GM12878 (cell line): ENCODE measurements around the gene TSPAN7. TPM values are rescaled to one million over a fixed set of nuclear protein-coding genes. Genes with fewer than 3 reads are reported as not detected.

Experiments used
- ATAC-seq: fragments of 200-7000 bp; cut with Tn5 transposase; 3 replicates; pipeline ENCODE4 v1.9.1; 2020; ENCODE audit warnings: mild to moderate bottlenecking, moderate library complexity
- BruUV-seq: library from RNA; stranded (reverse); fragments of 400-500 nt; replicated peaks from 2 replicates; lab custom pipeline; 2021; lab: Mats Ljungman, UMichigan
- CTCF ChIA-PET: fragments of 300-600 bp; sonication (Branson Sonifier 250); formaldehyde crosslinking; extraction: SDS; loops from one replicate; lab custom pipeline; 2021; ENCODE audit warnings: inconsistent platforms; lab: Yijun Ruan, JAX
- POLR2A ChIA-PET: fragments of 350-600 bp; formaldehyde crosslinking; extraction: SDS; loops from one replicate; lab custom pipeline; 2021; ENCODE audit warnings: inconsistent platforms; lab: Charles Lee
- RAD21 ChIA-PET: fragments of 300-600 bp; sonication (Branson Sonifier 250); formaldehyde crosslinking; loops from one replicate; lab custom pipeline; 2023; ENCODE audit warnings: antibody characterized with exemption; ENCODE audit not compliant: unreplicated experiment; lab: Charles Lee
- SMC1A ChIA-PET: fragments of 300-600 bp; sonication (Branson Sonifier 250); formaldehyde crosslinking; loops from one replicate; lab custom pipeline; 2023; ENCODE audit not compliant: unreplicated experiment, uncharacterized antibody; lab: Charles Lee
- DNase-seq: peaks from one replicate; pipeline ENCODE4 v3.0.0-alpha.2; 2011; ENCODE audit warnings: low read depth, low spot score
- FAIRE-seq: peaks from 3 replicates; lab custom pipeline; 2011; peaks lifted over from hg19 to GRCh38; lab: Jason Lieb, UNC
- H2AFZ ChIP-seq: 2 replicates; pipeline ENCODE4 v1.6.0; 2011; ENCODE audit warnings: low read depth, low read length, control low read depth; ENCODE audit not compliant: control insufficient read depth
- H3K27ac ChIP-seq: 2 replicates; pipeline ENCODE4 v1.5.1; 2011; ENCODE audit warnings: control low read depth; ENCODE audit not compliant: control insufficient read depth, insufficient read depth
- H3K27me3 ChIP-seq, 2 experiments: replicated peaks in 1 of 2; 2 replicates each; pipeline versions ENCODE4 v1.6.0 to v1.6.1; 2011; ENCODE audit warnings: low read length in 1 of 2; ENCODE audit not compliant: control insufficient read depth in 2 of 2, insufficient read depth in 2 of 2
- H3K36me3 ChIP-seq, 2 experiments: 2 replicates each; pipeline ENCODE4 v1.5.1; 2011; ENCODE audit warnings: low read length in 1 of 2; ENCODE audit not compliant: control insufficient read depth in 2 of 2, insufficient read depth in 2 of 2
- H3K4me1 ChIP-seq: 2 replicates; pipeline ENCODE4 v1.6.1; 2011; ENCODE audit warnings: mild to moderate bottlenecking, low read length, moderate library complexity, mixed read lengths; ENCODE audit not compliant: control insufficient read depth, insufficient read depth
- H3K4me2 ChIP-seq: 2 replicates; pipeline ENCODE4 v1.6.0; 2011; ENCODE audit warnings: control low read depth; ENCODE audit not compliant: control insufficient read depth, insufficient read depth
- H3K4me3 ChIP-seq: fragments of 200-600 bp; sonication (generic); 2 replicates; pipeline ENCODE4 v1.5.1; 2016
- H3K79me2 ChIP-seq: 2 replicates; pipeline ENCODE4 v1.6.0; 2011; ENCODE audit warnings: low read length; ENCODE audit not compliant: control insufficient read depth, insufficient read depth
- H3K9ac ChIP-seq: 2 replicates; pipeline ENCODE4 v1.8.0; 2011; ENCODE audit warnings: low read length, control low read depth, mixed read lengths; ENCODE audit not compliant: control insufficient read depth, insufficient read depth
- H3K9me3 ChIP-seq: replicated peaks from 3 replicates; pipeline ENCODE4 v1.5.1; 2011; ENCODE audit warnings: mild to moderate bottlenecking, low read length; ENCODE audit not compliant: control insufficient read depth, insufficient read depth
- H4K20me1 ChIP-seq: 2 replicates; pipeline ENCODE4 v1.6.0; 2011; ENCODE audit not compliant: control insufficient read depth, insufficient read depth
- BMI1 ChIP-seq: fragments of 450-650 bp; IDR thresholded peaks from 2 replicates; pipeline ENCODE4 v1.6.1; 2016; ENCODE audit warnings: mild to moderate bottlenecking, moderate library complexity, borderline replicate concordance
- EED ChIP-seq: sonication (generic); IDR thresholded peaks from 2 replicates; pipeline ENCODE4 v1.6.1; 2016; ENCODE audit warnings: antibody characterized with exemption, low read depth
- KDM1A ChIP-seq: fragments of 200-600 bp; sonication (generic); IDR thresholded peaks from 2 replicates; pipeline ENCODE4 v1.6.1; 2016; ENCODE audit warnings: borderline replicate concordance
- RFX5 ChIP-seq: IDR thresholded peaks from 2 replicates; pipeline ENCODE4 v1.6.1; 2011; ENCODE audit warnings: low read depth, low read length, improper control_type of control experiment
- RUNX3 ChIP-seq: IDR thresholded peaks from 2 replicates; pipeline ENCODE4 v1.6.1; 2012; ENCODE audit warnings: low read length, inconsistent platforms
- SP1 ChIP-seq: IDR thresholded peaks from one replicate; pipeline ENCODE4 v1.6.1; 2011; ENCODE audit warnings: low read depth, low read length
- SREBF1 ChIP-seq: IDR thresholded peaks from 2 replicates; pipeline ENCODE4 v1.6.1; 2012; ENCODE audit warnings: mild to moderate bottlenecking, low read length
- SRF ChIP-seq, 2 experiments: IDR thresholded peaks; 2 replicates each; pipeline ENCODE4 v1.6.1; 2011; ENCODE audit warnings: low read depth in 2 of 2, low read length in 2 of 2, mild to moderate bottlenecking in 1 of 2, moderate library complexity in 1 of 2
- STAT1 ChIP-seq: fragments of 450-650 bp; conservative IDR thresholded peaks from 2 replicates; pipeline ENCODE4 v1.6.1; 2014; ENCODE audit warnings: antibody characterized with exemption, mild to moderate bottlenecking
- SUPT20H ChIP-seq: IDR thresholded peaks from 2 replicates; pipeline ENCODE4 v1.6.1; 2011; ENCODE audit warnings: low read depth, mild to moderate bottlenecking, low read length, moderate library complexity, borderline replicate concordance; ENCODE audit not compliant: control insufficient read depth
- WGBS: methylation state at CpG from one replicate; pipeline ENCODE4 v1.1.6; 2016; ENCODE audit warnings: low lambda C conversion rate; ENCODE audit not compliant: insufficient replicate concordance, insufficient coverage; ENCODE audit errors: missing lambda C conversion rate; 5-methylcytosine and 5-hydroxymethylcytosine counted together
- in situ Hi-C: fragments of 300-500 bp; cut with MboI; formaldehyde crosslinking; loops from 9 replicates; pipeline ENCODE4 v1.14.3; 2018; ENCODE audit warnings: mixed read lengths
- intact Hi-C: fragments of 100-400 bp; cut with micrococcal nuclease; formaldehyde crosslinking; loops from one replicate; pipeline ENCODE4 v1.14.2; 2022; ENCODE audit not compliant: unreplicated experiment
- polyA plus RNA-seq, 11 experiments: library from polyadenylated mRNA; depleted of rRNA in 4 of 11; unstranded in 6 of 11; stranded (reverse) in 5 of 11; fragments of >200 nt; fragmentation: Nextera tagmentation in 4 of 11; fragmentation: Illumina TruSeq in 1 of 11; extraction: Ambion mirVana in 4 of 11; extraction: Trizol in 1 of 11; gene quantifications; 1 replicate in 1 of 11; 2 replicates in 10 of 11; pipeline versions ENCODE4 v1.2.1 to v1.2.3, GENCODE V29; 2011 to 2016; ENCODE audit warnings: inconsistent platforms in 2 of 11, missing spikeins in 2 of 11, low read depth in 1 of 11
- total RNA-seq, 4 experiments: library from RNA; depleted of rRNA in 3 of 4; stranded (reverse); fragments of >200 nt in 3 of 4; fragmentation: Illumina TruSeq in 1 of 4; extraction: Trizol in 1 of 4; gene quantifications; 2 replicates each; pipeline versions ENCODE4 v1.2.1 to v1.2.3, GENCODE V29; 2013 to 2021
- TF ChIP-seq, protein P1 (sequence below): IDR thresholded peaks from 2 replicates; pipeline ENCODE4 v1.6.1; 2012; ENCODE audit warnings: mild to moderate bottlenecking, low read depth, low read length
- TF ChIP-seq, protein P2 (sequence below): fragments of 450-650 bp; IDR thresholded peaks from 2 replicates; pipeline ENCODE4 v1.6.1; 2017; ENCODE audit warnings: mild to moderate bottlenecking, moderate library complexity

TSPAN7 gene
- total and polyA plus RNA-seq, 10 of the 15 experiments (the other 5 are each of a cell fraction or from before 2014, with no cell fraction given) = 0.04 to 0.77 (median 0.14) TPM; not detected in 4

DNA sequence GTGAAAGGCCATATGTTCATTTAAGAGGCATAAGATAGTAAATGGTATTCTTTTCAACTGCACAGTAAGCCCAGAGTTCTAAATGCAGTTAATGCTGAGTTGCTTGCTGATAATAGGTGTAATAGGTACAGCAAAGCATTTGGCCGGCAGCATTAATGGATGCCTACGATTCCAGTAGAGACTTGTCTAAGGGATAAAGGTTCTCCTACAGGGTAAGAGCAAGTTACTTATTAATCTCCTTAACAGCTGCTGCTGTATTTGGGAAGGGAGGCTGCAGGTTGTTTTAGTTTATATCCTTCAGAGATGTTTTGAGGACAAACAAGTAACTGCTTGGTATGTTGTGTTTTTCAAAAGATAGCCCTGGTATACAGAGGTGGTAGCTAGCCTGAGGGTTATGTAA is 16.8 kb downstream of the TSPAN7 start:
- no peak overlapping the region for H3K4me2 ChIP-seq
- no TSS peak for BruUV-seq
- H3K4me3 ChIP-seq = no peak overlapping the region
- 53% methylated on average over 2 of the region's 2 CpGs for WGBS
- H4K20me1 ChIP-seq = no peaks in the 10 kb centered on the region
- in situ Hi-C loops = no loop called here
- TF ChIP-seq EED = no peak
- TF ChIP-seq SUPT20H = no peak
- no peak overlapping the region for H2AFZ ChIP-seq
- RAD21 ChIA-PET = no interaction called here
- SMC1A ChIA-PET = no interaction called here
- FAIRE-seq (no peak), DNase-seq (no peak), ATAC-seq (no peak)
- no peaks in the 10 kb centered on the region for H3K79me2 ChIP-seq
- intact Hi-C loops = no loop called here
- POLR2A ChIA-PET = no interaction called here
- H3K27me3 ChIP-seq = no peaks in the 10 kb centered on the region
- H3K4me1 ChIP-seq = no peaks in the 10 kb centered on the region
- no peaks in the 10 kb centered on the region for H3K36me3 ChIP-seq
- CTCF ChIA-PET = no interaction called here
- no peak overlapping the region for H3K9ac ChIP-seq
- no peaks in the 10 kb centered on the region for H3K9me3 ChIP-seq
- no peak overlapping the region for H3K27ac ChIP-seq

DNA sequence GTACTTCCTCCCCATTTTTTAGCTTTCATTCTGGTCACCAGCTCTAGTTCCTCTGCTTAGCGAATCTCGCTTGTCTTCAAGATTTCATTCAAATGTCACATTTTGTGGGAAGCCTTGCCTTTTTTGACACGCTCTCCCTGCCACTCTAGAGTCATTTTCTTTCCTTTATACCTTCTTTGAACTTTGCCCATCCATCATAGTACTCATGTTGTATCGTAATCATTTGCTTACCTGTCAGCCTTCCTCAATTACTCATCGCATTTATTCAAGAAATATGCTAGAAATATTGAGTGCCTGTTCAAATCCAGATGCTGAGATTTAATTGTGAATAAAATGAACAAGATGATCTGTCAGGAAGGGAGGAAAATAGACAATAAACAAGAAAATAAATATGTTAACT is 21.8 kb downstream of the TSPAN7 start:
- CTCF ChIA-PET = no interaction called here
- POLR2A ChIA-PET = no interaction called here
- FAIRE-seq (no peak), DNase-seq (no peak), ATAC-seq (no peak)
- BruUV-seq = no TSS peak
- in situ Hi-C loops = no loop called here
- no peak overlapping the region for H3K4me3 ChIP-seq
- intact Hi-C loops = no loop called here
- SMC1A ChIA-PET = no interaction called here
- no peaks in the 10 kb centered on the region for H3K79me2 ChIP-seq
- H3K9ac ChIP-seq = no peak overlapping the region
- no peak overlapping the region for H3K4me2 ChIP-seq
- no peaks in the 10 kb centered on the region for H3K36me3 ChIP-seq
- RAD21 ChIA-PET = no interaction called here
- no peaks in the 10 kb centered on the region for H3K4me1 ChIP-seq
- H2AFZ ChIP-seq = no peak overlapping the region
- no peak overlapping the region for H3K27ac ChIP-seq
- H3K27me3 ChIP-seq = no peaks in the 10 kb centered on the region
- 37% methylated on average over 5 of the region's 5 CpGs for WGBS
- H4K20me1 ChIP-seq = no peaks in the 10 kb centered on the region
- no peaks in the 10 kb centered on the region for H3K9me3 ChIP-seq
- no peak for TF ChIP-seq SP1
- no peak for TF ChIP-seq BMI1
- no peak for TF ChIP-seq KDM1A
- no peak for TF ChIP-seq RUNX3
- TF ChIP-seq STAT1 = no peak
- no peak for TF ChIP-seq RFX5
- TF ChIP-seq, protein P1, sequence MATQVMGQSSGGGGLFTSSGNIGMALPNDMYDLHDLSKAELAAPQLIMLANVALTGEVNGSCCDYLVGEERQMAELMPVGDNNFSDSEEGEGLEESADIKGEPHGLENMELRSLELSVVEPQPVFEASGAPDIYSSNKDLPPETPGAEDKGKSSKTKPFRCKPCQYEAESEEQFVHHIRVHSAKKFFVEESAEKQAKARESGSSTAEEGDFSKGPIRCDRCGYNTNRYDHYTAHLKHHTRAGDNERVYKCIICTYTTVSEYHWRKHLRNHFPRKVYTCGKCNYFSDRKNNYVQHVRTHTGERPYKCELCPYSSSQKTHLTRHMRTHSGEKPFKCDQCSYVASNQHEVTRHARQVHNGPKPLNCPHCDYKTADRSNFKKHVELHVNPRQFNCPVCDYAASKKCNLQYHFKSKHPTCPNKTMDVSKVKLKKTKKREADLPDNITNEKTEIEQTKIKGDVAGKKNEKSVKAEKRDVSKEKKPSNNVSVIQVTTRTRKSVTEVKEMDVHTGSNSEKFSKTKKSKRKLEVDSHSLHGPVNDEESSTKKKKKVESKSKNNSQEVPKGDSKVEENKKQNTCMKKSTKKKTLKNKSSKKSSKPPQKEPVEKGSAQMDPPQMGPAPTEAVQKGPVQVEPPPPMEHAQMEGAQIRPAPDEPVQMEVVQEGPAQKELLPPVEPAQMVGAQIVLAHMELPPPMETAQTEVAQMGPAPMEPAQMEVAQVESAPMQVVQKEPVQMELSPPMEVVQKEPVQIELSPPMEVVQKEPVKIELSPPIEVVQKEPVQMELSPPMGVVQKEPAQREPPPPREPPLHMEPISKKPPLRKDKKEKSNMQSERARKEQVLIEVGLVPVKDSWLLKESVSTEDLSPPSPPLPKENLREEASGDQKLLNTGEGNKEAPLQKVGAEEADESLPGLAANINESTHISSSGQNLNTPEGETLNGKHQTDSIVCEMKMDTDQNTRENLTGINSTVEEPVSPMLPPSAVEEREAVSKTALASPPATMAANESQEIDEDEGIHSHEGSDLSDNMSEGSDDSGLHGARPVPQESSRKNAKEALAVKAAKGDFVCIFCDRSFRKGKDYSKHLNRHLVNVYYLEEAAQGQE = no peak
- no peak for TF ChIP-seq SREBF1
- TF ChIP-seq SRF (IDR thresholded peaks at IDR 0.05; ENCODE audit: low read depth in 2 of 2, low read length in 2 of 2) = no peak
- TF ChIP-seq, protein P2, sequence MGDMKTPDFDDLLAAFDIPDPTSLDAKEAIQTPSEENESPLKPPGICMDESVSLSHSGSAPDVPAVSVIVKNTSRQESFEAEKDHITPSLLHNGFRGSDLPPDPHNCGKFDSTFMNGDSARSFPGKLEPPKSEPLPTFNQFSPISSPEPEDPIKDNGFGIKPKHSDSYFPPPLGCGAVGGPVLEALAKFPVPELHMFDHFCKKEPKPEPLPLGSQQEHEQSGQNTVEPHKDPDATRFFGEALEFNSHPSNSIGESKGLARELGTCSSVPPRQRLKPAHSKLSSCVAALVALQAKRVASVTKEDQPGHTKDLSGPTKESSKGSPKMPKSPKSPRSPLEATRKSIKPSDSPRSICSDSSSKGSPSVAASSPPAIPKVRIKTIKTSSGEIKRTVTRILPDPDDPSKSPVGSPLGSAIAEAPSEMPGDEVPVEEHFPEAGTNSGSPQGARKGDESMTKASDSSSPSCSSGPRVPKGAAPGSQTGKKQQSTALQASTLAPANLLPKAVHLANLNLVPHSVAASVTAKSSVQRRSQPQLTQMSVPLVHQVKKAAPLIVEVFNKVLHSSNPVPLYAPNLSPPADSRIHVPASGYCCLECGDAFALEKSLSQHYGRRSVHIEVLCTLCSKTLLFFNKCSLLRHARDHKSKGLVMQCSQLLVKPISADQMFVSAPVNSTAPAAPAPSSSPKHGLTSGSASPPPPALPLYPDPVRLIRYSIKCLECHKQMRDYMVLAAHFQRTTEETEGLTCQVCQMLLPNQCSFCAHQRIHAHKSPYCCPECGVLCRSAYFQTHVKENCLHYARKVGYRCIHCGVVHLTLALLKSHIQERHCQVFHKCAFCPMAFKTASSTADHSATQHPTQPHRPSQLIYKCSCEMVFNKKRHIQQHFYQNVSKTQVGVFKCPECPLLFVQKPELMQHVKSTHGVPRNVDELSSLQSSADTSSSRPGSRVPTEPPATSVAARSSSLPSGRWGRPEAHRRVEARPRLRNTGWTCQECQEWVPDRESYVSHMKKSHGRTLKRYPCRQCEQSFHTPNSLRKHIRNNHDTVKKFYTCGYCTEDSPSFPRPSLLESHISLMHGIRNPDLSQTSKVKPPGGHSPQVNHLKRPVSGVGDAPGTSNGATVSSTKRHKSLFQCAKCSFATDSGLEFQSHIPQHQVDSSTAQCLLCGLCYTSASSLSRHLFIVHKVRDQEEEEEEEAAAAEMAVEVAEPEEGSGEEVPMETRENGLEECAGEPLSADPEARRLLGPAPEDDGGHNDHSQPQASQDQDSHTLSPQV = no peak
